ENCODE data around the gene TBL3. TPM values are rescaled to one million over a fixed set of nuclear protein-coding genes. Genes with fewer than 3 reads are reported as not detected.

TBL3 gene
- polyA plus RNA-seq, 1 donor from 2014 or later = 21.4 TPM

DNA sequence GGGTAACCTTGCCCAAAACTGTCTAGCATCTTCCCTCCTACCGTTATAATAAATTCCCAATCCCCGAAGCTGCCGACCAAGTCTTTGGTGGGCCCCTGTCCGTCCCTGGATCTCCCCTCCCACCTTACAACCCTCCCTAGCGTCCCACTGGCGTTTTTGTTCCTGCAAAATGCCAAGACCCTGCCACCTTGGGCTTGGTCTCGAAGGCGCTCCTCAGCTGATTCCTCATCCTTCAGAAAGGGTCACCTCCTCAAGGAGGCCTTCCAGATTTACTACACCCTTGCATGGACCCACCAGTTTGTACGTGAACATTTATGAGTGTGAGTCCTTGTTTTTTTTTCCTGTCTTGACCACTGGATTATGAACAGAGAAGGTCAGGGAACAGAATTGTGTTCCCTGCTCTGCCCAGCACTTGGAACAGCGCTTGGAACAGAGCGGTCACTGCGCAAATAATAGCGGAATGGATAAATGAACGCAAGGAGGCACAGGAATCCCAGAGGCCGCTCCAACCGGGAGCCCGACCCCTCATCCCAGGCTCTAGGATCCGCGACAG, 11.2 kb downstream of the TBL3 start:
- no peaks in the 10 kb centered on the region for H4K20me1 ChIP-seq (ENCODE audit: insufficient read depth)
- no peaks in the 10 kb centered on the region for H3K36me3 ChIP-seq (ENCODE audit: insufficient read depth, low read length)
- H3K4me2 ChIP-seq (ENCODE audit: low read length) = peak overlapping the region; percentile 51
- H3K9me3 ChIP-seq (ENCODE audit: low read length) = no peaks in the 10 kb centered on the region
- H2AFZ ChIP-seq (ENCODE audit: low read depth, low read length) = peak overlapping the region; percentile 76
- TF ChIP-seq, protein P1, sequence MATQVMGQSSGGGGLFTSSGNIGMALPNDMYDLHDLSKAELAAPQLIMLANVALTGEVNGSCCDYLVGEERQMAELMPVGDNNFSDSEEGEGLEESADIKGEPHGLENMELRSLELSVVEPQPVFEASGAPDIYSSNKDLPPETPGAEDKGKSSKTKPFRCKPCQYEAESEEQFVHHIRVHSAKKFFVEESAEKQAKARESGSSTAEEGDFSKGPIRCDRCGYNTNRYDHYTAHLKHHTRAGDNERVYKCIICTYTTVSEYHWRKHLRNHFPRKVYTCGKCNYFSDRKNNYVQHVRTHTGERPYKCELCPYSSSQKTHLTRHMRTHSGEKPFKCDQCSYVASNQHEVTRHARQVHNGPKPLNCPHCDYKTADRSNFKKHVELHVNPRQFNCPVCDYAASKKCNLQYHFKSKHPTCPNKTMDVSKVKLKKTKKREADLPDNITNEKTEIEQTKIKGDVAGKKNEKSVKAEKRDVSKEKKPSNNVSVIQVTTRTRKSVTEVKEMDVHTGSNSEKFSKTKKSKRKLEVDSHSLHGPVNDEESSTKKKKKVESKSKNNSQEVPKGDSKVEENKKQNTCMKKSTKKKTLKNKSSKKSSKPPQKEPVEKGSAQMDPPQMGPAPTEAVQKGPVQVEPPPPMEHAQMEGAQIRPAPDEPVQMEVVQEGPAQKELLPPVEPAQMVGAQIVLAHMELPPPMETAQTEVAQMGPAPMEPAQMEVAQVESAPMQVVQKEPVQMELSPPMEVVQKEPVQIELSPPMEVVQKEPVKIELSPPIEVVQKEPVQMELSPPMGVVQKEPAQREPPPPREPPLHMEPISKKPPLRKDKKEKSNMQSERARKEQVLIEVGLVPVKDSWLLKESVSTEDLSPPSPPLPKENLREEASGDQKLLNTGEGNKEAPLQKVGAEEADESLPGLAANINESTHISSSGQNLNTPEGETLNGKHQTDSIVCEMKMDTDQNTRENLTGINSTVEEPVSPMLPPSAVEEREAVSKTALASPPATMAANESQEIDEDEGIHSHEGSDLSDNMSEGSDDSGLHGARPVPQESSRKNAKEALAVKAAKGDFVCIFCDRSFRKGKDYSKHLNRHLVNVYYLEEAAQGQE (IDR thresholded peaks at IDR 0.05; ENCODE audit: borderline replicate concordance) = no peak
- TF ChIP-seq SMC3 (conservative IDR thresholded peaks at IDR 0.05; ENCODE audit: poor library complexity) = peak; percentile 68
- no peaks in the 10 kb centered on the region for H3F3A ChIP-seq (ENCODE audit: insufficient read depth, low read length, poor library complexity, severe bottlenecking)
- H3K4me3 ChIP-seq (ENCODE audit: low read length) = peak overlapping the region; percentile 99
- H3K27ac ChIP-seq (ENCODE audit: low read length) = peak overlapping the region; percentile 86
- H3K79me2 ChIP-seq (replicated peaks; ENCODE audit: insufficient read depth, low read length) = no peaks in the 10 kb centered on the region
- H3K27me3 ChIP-seq (ENCODE audit: insufficient read depth, low read depth, low read length) = peaks cover 29% of the 10 kb centered on the region
- no peaks in the 10 kb centered on the region for H3K9me2 ChIP-seq (ENCODE audit: insufficient read depth, low read length)
- H3K9ac ChIP-seq (ENCODE audit: low read length) = peak overlapping the region; percentile 94

DNA sequence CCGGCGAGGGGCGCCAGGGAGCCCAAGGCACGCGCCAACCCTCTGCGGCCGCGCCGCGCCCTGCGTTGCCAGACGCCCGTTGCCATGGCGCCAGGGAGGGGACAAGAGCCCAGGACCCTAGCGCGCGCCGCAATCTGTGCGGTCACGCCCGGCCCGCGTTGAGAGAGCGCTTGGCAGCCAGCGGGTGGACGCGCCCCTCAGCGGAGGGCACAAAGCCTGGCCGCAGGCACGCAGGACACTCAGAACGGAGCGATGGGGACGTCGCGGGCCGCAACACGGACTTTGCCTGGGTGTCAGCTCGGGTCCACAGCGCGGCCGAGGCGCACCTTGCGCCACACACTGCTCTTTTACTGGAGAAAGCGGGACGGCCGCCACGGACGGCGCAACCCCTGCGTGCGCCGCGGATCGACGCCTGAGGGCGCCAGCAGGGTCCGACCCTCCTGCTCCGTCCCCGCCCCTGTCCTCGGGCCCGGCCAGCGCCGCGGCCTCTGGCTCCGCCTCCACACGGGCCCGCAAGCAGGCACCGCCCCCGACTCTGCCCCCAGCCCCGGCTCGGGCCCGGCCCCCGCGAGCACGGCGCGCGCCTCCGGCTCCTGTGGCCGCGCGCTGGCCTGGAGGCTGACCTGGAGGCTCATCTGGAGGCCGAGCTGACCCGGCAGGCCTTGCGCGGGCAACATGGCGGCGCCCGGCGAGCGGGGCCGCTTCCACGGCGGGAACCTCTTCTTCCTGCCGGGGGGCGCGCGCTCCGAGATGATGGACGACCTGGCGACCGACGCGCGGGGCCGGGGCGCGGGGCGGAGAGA, 11.9 kb downstream of the TBL3 start, which contains the start of gene GFER:
TSS of gene GFER (plus strand) at position 650 of the 803 bp plus-strand sequence. CDS start at position 676, 26 bp downstream.
- TF ChIP-seq TAF1 (IDR thresholded peaks at IDR 0.05; ENCODE audit: low read depth) = no peak
- TF ChIP-seq RAD21 (conservative IDR thresholded peaks at IDR 0.05) = peak; percentile 45
- peak; percentile 69 for TF ChIP-seq MXI1 (conservative IDR thresholded peaks at IDR 0.05; ENCODE audit: poor library complexity, severe bottlenecking)
- TF ChIP-seq POLR2AphosphoS5 (IDR thresholded peaks at IDR 0.05) = peak; percentile 62
- TF ChIP-seq SMC3 (conservative IDR thresholded peaks at IDR 0.05; ENCODE audit: poor library complexity) = peak; percentile 55
- TF ChIP-seq, protein P1 (IDR thresholded peaks at IDR 0.05; ENCODE audit: borderline replicate concordance) = peak; percentile 50
- TF ChIP-seq EZH2 (IDR thresholded peaks at IDR 0.05; ENCODE audit: borderline replicate concordance, insufficient read depth, low read length, poor library complexity, severe bottlenecking) = no peak
- TF ChIP-seq EP300 (conservative IDR thresholded peaks at IDR 0.05; ENCODE audit: poor library complexity, severe bottlenecking) = peak; percentile 33
- peak; percentile 81 for TF ChIP-seq CTCF (IDR thresholded peaks at IDR 0.05; ENCODE audit: poor library complexity, severe bottlenecking)
- Histone ChIP-seq H3K27me3 (ENCODE audit: insufficient read depth, low read depth, low read length) (peaks cover 23% of the 10 kb centered on the region), H3K4me2 (ENCODE audit: low read length) (peak within 1 kb of the TSS; percentile 97), H4K20me1 (ENCODE audit: insufficient read depth) (no peaks in the 10 kb centered on the region), H3K4me3 (ENCODE audit: low read length) (peak within 1 kb of the TSS; percentile 99), H3K27ac (ENCODE audit: low read length) (peak within 1 kb of the TSS; percentile 86), H3K79me2 (replicated peaks; ENCODE audit: insufficient read depth, low read length) (no peaks in the 10 kb centered on the region), H3K36me3 (ENCODE audit: insufficient read depth, low read length) (no peaks in the 10 kb centered on the region), H3K9ac (ENCODE audit: low read length) (peak within 1 kb of the TSS; percentile 94), H3K9me3 (ENCODE audit: low read length) (no peaks in the 10 kb centered on the region), H3K9me2 (ENCODE audit: insufficient read depth, low read length) (no peaks in the 10 kb centered on the region), H2AFZ (ENCODE audit: low read depth, low read length) (peak within 1 kb of the TSS; percentile 76), H3F3A (ENCODE audit: insufficient read depth, low read length, poor library complexity, severe bottlenecking) (no peaks in the 10 kb centered on the region)

All from neural cell (in vitro differentiated cells).